GM18868 (cell line): ENCODE data around the gene SLC8B1.

Experiments used
- ATAC-seq: cut with Tn5 transposase; IDR thresholded peaks from one replicate; pipeline ENCODE4 v1.9.1; 2021; ENCODE audit warnings: mild to moderate bottlenecking, moderate library complexity; ENCODE audit not compliant: unreplicated experiment

Gene SLC8B1

DNA sequence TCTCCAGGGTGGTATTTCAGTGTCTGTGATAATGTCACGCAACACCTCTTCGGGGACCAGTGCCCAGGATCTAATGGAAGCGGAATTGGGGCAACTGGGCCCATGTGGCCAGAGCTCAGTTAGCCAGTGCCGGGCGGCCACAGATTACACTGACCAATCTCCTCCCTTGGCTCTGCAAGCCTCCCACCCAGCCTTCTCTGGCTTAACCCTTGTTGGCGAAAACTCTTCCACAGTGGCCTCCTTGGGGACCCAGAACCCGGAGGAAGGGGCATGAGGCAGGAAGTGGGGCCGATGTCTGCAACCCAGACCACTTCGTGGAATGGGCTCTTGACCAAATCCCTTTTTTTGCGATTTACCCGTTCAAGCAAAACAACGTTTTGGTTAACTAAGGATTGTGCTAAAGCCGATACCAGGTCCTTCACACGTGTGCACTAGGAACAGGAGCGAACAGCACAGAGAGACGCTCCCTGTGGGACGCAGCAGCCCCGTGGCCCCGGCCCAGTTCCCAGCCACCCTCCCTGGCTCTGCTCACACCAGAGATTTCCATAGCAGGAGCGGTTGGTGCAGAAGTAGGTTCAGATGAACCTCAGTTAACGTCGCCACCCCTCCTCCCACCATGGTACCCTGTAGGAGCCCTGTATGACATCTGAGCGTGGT is 38.2 kb downstream of the SLC8B1 start:
- no peak for ATAC-seq

DNA sequence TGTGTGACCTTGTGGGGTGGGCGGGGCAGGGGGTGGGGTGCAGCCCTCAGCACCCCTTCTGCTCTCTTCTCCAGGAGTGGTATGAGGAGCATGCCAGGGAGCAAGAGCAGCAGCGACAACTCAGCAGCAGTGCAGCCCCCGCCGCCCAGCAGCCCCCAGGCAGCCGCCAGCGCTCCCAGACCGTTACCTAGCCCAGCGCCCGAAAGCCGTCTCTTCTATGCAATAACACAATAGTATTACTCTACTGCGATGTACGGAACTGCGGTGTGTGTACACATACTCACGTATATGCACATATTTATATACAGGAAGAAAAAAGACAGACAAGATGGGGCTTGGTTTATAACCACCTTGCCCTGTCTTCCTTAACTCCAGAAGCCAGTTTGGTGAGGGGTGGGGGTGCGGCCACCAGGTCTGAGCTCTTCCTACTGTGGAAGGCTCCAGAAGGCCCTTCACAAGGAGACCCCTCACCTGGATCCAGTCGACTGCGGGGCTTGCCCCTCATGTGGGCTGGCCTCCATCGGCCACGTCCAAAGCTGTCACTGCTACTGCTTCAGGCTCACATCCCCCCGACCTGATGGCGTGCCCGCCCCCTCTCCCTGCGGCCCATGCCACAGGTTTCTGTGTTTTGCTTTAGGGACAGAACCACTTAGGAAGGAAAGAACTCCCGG is 38.9 kb downstream of the SLC8B1 start:
- ATAC-seq = no peak

DNA sequence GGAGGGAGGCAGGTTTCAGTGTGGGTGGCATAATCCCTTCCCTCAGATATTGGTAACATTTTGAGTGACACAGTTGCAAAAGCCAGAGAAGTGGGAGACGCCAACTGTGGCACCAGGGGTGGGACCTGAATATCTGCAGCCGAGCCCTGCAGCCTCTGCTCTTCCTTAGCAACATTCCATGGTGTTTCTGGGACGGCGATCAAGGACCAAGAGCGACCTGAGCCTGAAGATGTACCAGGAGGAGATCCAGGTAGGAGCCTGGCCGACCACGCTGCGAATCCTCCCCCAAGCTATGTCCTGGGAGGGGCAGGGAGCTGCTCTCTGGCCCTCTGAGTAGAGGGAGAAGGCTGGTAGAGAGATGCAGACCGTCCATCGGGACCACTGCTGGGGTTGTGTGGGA is 41.8 kb downstream of the SLC8B1 start:
- no peak for ATAC-seq

DNA sequence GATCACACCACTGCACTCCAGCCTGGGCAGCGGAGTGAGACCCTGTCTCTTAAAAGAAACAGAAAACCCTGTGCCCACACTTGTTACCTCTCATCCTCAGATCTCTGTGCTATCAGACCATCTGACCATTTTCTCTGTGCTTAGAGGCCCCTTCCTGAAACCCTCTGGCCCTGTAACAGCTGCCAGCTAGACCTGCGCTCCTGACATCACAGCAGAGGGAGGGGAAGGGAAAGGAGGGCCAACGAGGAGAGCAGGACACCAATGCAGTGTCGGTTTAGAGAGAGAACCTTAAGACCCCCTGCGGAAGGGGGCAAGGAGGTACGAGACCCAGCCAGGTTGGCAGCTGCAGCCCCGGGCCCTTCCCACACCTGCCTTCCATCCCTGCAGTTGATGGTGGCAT is 42.4 kb downstream of the SLC8B1 start:
- no peak for ATAC-seq

DNA sequence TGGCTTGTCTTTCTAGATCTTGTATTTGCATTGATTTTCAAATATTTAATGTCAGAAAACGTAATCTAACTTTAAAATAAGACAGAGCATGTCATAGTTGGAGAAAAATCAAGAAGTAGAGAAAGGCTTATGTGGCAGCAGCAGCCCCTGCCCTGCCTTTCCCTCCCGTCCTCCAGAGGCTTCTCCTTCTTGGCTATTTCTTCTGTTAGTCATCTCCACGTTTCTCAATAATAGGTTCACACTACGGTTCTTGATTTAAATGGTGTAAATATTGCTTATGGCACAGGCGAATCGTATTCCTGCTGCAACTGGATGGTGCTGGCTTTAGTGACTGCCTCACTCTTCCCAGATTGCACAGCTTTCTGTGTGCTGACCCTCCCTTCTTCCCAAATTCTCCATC is 42.8 kb downstream of the SLC8B1 start:
- ATAC-seq = no peak

DNA sequence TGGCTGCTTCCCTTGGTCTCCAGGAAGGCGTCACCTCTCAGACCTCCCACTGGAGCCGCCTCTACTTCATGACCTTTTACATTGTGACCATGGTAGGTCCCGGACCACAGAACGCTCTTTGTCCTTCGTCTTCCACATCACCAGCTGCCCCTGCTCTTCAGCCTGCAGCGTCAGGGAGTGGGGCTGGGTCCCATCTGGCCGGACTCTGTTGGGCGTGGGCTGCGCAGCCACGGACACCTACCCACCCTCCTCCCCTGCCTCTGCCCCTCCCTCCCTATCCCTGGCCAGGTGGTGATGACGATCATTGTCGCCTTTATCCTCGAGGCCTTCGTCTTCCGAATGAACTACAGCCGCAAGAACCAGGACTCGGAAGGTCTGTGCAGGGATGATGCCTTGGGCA is 43.3 kb downstream of the SLC8B1 start:
- ATAC-seq = no peak

DNA sequence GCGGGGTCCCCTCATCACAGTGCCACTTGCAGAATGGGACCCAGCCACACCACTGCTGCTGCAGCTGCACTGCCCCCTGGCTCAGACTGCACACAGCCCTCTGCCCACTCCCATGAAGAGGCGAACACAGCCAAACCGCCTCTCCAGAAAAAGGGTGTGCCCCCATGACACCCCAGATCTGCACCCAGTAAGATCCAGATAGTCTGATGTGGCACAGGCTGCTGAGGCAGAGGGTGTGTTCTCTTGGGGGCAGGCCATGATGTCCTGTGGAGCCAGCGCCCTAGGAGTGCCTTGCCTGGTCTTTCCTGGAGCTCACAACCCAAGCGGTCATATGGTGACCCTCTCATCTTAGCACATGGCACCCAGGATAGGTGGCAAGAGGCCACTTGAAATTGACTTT is 44.4 kb downstream of the SLC8B1 start:
- ATAC-seq = no peak

DNA sequence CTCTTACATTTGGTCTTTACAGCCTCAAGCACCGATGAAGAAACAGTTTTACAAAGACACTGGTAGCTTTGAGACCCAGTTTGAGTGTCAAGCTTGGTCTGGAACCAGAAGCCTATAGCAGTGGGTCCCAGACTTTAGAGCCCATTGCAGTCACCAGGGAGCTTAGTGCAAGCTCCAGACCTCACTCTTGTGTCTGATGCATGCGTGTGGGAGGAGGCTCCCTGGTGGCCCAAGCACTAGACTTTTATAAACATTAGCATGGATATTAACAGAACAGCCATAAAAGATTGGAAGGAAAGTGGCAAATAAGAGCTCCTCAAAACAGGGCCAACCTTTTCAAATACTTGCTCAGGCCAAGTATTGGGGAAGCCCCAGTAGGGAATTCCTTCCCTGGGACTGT is 45.5 kb downstream of the SLC8B1 start:
- no peak for ATAC-seq

DNA sequence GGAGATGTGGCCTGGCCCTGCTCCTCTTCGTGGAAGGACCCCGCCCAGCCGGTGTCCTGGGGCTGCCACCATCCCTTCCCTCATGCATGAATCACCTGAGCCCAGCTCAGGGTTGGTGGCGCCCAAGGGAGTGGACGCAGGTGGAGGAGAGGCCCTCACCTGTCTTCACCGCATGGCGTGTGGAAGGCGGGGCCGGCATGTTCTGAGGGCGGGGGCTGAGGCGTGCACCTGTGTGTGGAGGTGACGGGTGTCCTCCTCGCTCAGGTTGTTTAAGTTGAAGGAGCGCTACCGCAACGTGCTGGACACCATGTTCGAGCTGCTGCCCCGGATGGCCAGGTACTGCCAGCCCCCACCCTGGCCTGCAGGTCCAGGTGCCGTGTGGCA is 47.0 kb downstream of the SLC8B1 start:
- ATAC-seq = no peak

DNA sequence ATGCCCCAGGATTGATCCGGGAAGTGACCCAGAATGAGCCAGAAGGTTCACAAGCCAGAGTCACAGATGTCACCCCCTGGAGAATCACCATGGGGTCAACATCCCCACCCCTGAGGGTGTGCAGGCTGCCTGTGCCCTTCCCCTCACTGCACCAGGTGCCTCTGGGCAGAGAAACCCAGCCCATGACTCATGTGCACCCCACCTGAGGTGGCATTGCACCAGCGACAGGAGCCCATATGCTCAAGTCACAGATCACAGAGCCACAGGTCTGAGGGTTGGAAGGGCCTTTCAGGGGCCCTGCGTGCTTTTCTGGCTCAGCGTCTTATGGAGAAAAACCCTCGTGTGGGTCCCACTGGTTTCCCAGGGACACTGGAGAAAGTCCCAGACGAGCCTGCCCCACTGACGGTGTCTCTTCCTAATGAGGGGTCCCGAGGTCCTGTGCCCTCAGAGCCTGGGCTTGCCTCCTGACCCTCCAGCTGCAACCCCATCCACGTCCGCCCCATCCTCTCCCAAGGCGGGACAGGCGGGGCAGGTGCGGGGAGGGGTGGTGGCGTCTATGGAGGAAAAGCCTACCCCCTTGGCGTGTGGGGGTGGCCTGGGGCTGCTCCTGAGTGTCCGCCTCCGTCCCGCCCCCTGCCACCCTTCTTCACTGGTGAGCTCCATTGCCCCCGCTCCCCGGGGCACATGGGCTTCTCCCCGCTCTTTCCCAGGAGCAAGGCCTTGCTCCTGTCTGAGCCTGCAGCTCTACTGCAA is 47.6 kb downstream of the SLC8B1 start:
- no peak for ATAC-seq

DNA sequence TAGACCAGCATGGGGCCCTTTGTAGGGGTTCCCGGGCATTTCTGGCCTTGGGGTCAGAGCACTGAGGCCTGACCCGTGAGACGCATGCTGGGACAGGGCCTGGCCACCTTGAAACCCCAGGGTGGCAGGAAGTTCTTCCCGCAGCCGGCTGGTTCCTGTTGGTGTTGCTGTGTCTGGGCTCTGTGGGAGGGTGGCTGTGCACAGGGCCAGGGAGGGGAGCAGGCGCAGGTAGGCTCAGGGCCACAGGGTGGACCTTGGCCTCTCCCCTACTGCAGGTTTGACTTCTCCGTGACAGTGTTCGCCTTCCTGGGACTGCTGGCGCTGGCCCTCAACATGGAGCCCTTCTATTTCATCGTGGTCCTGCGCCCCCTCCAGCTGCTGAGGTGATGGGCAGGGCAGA is 48.2 kb downstream of the SLC8B1 start:
- ATAC-seq = no peak

DNA sequence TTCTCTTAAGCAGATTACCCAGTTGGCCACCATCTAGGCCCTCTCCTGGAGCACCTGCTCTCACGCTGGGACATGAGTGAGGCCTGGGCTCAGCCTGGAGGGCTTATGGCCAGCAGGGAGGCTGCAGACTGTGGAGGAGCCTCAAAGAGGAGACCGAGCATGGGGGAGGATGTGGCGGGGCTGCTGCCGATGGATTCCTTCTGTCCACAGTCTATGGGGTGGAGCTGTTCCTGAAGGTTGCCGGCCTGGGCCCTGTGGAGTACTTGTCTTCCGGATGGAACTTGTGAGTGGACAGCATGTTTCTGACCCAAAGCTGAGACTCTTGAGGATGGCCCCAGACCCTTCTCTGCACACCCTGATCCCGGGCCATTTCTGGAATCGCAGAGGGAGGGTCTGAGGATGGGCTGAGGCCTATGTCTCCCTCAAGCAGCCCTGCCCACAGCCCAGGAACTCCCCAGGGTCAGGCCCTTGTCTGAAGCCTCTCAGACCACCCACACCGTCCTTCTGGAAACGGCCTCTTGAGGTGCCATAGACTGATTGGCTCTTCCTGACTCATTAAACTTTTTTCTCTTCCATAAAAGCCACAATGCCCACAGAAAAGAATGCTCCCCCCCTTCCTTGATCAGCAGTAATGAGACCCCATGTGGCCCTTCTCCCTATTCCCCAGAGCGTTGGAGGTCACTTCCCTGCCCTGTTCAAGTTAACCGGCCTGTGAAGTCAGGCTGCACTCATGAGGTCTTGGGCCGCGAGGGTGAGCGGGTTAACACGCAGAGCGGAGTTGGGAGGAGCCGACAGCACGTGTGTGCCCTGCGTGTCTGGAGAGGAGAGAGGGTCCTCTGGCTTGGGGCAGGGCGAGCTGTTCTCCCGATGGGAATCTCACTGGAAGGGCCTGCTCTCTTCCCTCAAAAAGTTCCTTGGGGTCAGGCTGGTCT is 49.0 kb downstream of the SLC8B1 start:
- no peak for ATAC-seq

DNA sequence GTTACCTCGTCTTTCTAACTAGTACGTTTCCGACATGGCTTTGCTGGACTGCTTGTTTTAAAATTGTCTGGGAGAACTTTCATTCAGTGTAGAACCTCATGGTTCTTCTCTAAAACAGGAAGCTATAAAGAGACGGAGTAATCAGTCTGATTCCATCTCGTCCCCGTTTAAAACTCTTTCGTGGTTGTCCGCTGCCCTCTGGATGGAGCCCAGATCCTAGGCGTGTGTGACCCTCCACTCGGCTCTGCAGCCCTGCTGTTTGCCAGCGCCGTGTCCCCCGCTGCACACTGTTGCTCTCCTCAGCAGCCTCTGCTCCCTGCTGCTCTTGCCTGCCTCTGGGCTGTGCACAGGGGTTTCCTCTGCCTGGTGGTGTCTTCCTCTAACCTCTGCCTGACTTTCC is 50.2 kb downstream of the SLC8B1 start:
- ATAC-seq = no peak

DNA sequence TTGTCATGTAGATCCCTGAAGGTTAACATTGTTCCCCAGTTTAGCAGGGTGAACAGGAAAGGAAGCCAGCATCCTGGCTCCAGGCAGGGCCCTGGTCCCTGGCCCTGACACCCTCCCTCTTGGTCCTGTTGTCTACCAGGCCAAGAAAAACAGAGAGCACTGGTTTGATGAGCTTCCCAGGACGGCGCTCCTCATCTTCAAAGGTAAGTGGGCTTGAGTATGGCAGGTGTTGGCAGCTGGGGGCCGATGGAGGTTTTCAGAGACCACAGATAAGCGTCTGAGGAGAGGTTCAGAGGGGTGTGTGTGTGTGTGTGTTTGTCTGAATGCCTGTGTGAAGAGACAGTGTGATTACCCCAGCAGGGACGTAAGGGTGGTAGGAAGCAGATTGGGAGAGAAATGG is 56.3 kb downstream of the SLC8B1 start:
- no peak for ATAC-seq

DNA sequence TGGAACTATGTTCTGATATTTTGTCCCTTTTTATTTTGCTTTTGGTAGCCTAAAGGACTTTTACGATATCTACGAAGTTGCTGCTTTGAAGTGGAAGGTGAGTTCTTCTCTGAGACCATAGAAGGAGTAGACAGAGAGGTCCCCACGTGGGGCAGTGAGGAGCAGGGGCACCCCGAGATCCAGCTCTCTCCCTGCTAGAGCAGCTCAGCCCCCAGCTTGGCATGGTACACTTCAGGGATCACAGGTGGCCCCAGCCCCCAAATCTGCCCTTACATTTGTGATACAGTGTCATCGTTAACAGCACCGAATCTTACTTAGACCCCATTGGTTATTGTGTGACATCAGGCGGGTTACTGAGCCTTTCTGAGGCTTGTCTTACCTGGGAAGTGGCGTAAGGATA is 56.8 kb downstream of the SLC8B1 start:
- ATAC-seq = no peak

DNA sequence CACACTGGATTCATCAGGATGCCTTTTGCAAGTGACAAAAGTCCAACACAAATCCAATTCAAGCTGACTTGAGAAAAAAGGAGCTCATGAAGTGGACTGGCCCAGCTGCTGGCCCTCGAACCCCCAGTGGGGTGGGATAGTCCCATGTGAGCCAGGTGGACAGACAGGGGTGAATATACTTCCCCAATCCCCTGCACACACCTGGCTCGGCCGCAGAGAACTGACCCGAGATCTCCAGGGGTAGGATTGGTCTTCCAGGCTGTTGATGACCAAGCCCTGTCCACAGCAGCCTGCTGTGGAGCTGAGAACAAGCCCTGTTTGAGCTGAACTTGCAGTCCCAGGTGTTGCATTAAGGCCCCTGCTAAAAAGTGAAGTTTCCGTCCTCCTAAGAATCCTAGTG is 57.4 kb downstream of the SLC8B1 start:
- ATAC-seq = no peak

DNA sequence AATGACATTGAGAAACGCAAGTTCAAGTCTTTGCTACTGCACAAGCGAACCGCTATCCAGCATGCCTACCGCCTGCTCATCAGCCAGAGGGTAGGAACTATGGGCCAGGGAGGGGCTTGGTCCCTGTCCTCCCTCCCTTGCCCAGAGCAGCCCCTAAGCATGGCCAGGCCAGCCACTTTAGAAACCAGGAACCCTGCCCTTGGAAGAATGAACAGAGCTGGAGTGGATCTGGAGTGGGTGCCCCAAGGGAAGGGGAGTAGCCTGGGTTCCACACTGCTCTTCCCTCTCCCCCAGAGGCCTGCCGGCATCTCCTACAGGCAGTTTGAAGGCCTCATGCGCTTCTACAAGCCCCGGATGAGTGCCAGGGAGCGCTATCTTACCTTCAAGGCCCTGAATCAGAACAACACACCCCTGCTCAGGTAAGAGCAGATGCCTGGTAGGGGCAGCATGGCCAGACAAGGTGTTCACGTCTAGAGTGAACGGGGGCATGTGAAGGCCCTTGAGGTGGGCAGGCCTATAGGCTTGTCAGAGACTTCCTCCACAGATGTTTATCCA is 57.9 kb downstream of the SLC8B1 start:
- ATAC-seq = no peak

DNA sequence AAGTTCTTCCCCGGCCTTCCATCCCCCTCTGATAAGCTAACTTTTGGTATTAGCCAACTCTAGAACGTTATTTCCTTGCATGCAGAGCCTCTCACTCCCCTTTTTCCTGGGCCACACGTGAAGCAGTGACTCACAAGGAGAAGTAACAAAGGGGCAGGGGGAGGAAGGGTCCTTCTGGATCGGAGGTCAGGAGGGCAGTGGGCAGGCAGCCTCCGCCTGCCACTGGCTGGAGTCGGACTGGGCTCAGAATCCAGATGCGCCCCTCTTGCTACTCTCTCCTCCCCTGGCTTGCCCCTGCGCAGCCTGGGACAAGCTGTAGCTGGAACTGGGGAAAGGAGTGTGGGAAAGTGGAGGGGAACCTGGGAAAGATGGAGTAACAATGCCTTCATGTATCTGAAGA is 58.6 kb downstream of the SLC8B1 start:
- no peak for ATAC-seq

DNA sequence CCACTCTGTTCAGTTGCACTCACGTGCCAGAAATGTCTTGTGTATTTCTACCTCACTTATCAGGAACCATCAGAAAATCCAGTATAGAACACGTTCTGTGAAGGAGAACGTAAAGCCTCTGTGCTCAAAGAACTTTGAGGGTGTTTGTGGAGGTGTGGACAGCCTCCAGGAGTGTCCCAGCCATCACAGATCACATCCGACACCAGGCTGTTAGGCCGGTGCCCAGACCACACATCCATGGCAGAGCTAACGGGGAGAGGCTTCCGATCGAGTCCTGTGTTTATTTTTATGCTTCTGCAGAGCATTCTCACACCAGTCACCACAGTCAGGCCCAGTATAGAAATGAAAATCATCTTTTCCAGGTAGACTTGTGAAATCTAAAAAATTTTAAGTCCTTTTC is 60.1 kb downstream of the SLC8B1 start:
- no peak for ATAC-seq

DNA sequence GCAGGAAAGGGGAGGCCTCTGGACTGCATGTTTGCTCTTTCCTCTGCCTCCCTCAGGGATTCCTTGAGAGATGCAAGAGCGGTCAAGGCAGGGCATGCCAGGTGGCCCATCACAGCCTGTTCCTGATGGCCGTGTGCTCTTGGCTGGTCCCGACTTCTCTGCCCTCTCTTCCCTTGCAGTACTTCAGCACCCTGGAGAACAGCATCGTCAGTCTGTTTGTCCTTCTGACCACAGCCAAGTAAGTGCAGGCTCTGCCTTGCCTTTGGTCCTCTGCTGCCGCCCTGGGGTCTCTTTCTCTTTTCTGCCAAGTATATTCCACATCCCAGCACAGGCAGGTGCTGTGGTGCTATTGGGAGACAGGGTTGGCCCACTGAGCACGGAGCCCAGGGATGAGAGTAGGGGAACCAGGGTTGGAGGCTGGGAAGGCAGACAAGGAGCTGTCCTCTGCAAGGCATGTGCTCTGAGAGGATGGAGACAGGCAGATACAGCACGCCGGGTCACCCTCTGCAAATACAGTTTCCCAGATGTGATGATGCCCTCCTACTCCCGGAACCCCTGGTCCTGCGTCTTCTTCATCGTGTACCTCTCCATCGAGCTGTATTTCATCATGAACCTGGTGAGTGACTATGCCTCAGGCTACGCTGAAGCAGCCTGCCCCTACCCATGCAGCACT is 61.7 kb downstream of the SLC8B1 start:
- ATAC-seq = no peak
